MCF 10A (cell line): ENCODE measurements around the gene RAB33B. TPM values are rescaled to one million over a fixed set of nuclear protein-coding genes. Genes with fewer than 3 reads are reported as not detected.

Experiments used
- BruUV-seq: library from RNA; stranded (reverse); fragments of 400-500 nt; replicated peaks from 2 replicates; lab custom pipeline; 2021; lab: Mats Ljungman, UMichigan
- CTCF ChIA-PET: fragments of 300-600 bp; sonication (Branson Sonifier 250); formaldehyde crosslinking; extraction: SDS; loops from one replicate; lab custom pipeline; 2021; ENCODE audit warnings: antibody characterized with exemption, inconsistent platforms; lab: Yijun Ruan, JAX
- POLR2A ChIA-PET: fragments of 300-600, 350-650 bp; sonication (Branson Sonifier 250); formaldehyde crosslinking; extraction: SDS; loops from one replicate; lab custom pipeline; 2020; ENCODE audit warnings: antibody characterized with exemption, inconsistent platforms; lab: Yijun Ruan, JAX
- DNase-seq: peaks from one replicate; pipeline ENCODE4 v3.0.0-alpha.2; 2018; ENCODE audit not compliant: unreplicated experiment
- H3K27ac Mint-ChIP-seq: one replicate; pipeline ENCODE4 v1.8.0; 2022; ENCODE audit warnings: mild to moderate bottlenecking, low read depth, mixed read lengths; ENCODE audit not compliant: unreplicated experiment
- H3K27me3 Mint-ChIP-seq: one replicate; pipeline ENCODE4 v1.8.0; 2022; ENCODE audit warnings: mixed read lengths; ENCODE audit not compliant: insufficient read depth, unreplicated experiment
- H3K36me3 Mint-ChIP-seq: one replicate; pipeline ENCODE4 v1.8.0; 2022; ENCODE audit warnings: mild to moderate bottlenecking, moderate library complexity, mixed read lengths; ENCODE audit not compliant: insufficient read depth, unreplicated experiment
- H3K4me1 Mint-ChIP-seq: one replicate; pipeline ENCODE4 v1.8.0; 2022; ENCODE audit warnings: mixed read lengths; ENCODE audit not compliant: insufficient read depth, unreplicated experiment
- H3K4me3 Mint-ChIP-seq: one replicate; pipeline ENCODE4 v1.8.0; 2022; ENCODE audit warnings: mild to moderate bottlenecking, moderate library complexity, mixed read lengths; ENCODE audit not compliant: unreplicated experiment
- H3K9me3 Mint-ChIP-seq: one replicate; pipeline ENCODE4 v1.8.0; 2022; ENCODE audit warnings: mixed read lengths; ENCODE audit not compliant: unreplicated experiment
- CTCF ChIP-seq: fragments of 200-600 bp; IDR thresholded peaks from one replicate; pipeline ENCODE4 v1.8.0; 2022; ENCODE audit warnings: antibody characterized with exemption, mild to moderate bottlenecking; ENCODE audit not compliant: unreplicated experiment
- intact Hi-C: fragments of 100-400 bp; cut with micrococcal nuclease; formaldehyde crosslinking; loops from 2 replicates; pipeline ENCODE4 v1.14.1; 2022
- total RNA-seq: library from RNA; stranded (reverse); gene quantifications from 2 replicates; pipeline ENCODE4 v1.2.3, GENCODE V29; 2022

Gene RAB33B
- total RNA-seq, 1 experiment from 2014 or later = 6.3 TPM

GRCh38 chr4:139419388-139419914 is 34.5 kb upstream of the RAB33B start:
- BruUV-seq = no TSS peak

GRCh38 chr4:139420652-139421051 is 33.3 kb upstream of the RAB33B start:
- H3K27me3 Mint-ChIP-seq = no peaks in the 10 kb centered on the region
- H3K4me1 Mint-ChIP-seq = peaks cover 19% of the 10 kb centered on the region
- intact Hi-C loops = no loop called here
- peak overlapping the region; percentile 90 for H3K27ac Mint-ChIP-seq
- H3K4me3 Mint-ChIP-seq = no peak overlapping the region
- no peak for DNase-seq
- BruUV-seq = no TSS peak
- CTCF ChIA-PET = interaction anchor here (0.5 to 1.1 kb wide), 3 partner anchors 77 to 235 kb away, joined by 3 to 4 read pairs (median 3); no protein-coding TSS in a partner anchor
- POLR2A ChIA-PET = interaction anchor here (5.7 kb wide), 1 partner anchor 33 kb away, joined by 70 read pairs; the partner anchor contains the start of gene RAB33B
- peaks cover 26% of the 10 kb centered on the region for H3K36me3 Mint-ChIP-seq
- no peak for TF ChIP-seq CTCF
- H3K9me3 Mint-ChIP-seq = peaks cover 12% of the 10 kb centered on the region

More at GRCh38 chr4:139419388-139419914, 34.5 kb upstream of the RAB33B start:
- ChIA-PET POLR2A (interaction anchor here (0.8 to 5.7 kb wide), 4 partner anchors 12 to 137 kb away, joined by 3 to 70 read pairs (median 4); partner anchors contain the start of genes NAA15 and RAB33B), CTCF (interaction anchor here (0.6 to 1.6 kb wide), 7 partner anchors 19 to 1398 kb away, joined by 3 to 7 read pairs (median 3); partner anchors contain the start of gene NDUFC1)
- Mint-ChIP-seq H3K9me3 (peaks cover 12% of the 10 kb centered on the region), H3K36me3 (peaks cover 26% of the 10 kb centered on the region), H3K27me3 (no peaks in the 10 kb centered on the region), H3K4me3 (peak overlapping the region; percentile 52), H3K4me1 (peaks cover 19% of the 10 kb centered on the region), H3K27ac (peak overlapping the region; percentile 90)
- intact Hi-C loops = loop anchor here (5.0 to 10.0 kb wide), 2 partner anchors 78 to 225 kb away; no protein-coding TSS in a partner anchor
- TF ChIP-seq CTCF = no peak
- DNase-seq = peak; percentile 90

- no peak for TF ChIP-seq CTCF
- ChIA-PET CTCF (interaction anchor here (0.7 to 0.8 kb wide), 2 partner anchors 19 to 411 kb away, joined by 3 to 4 read pairs; no protein-coding TSS in a partner anchor), POLR2A (no interaction called here)
- peaks cover 20% of the 10 kb centered on the region for H3K36me3 Mint-ChIP-seq
- no peak overlapping the region for H3K27ac Mint-ChIP-seq
- no peaks in the 10 kb centered on the region for H3K4me1 Mint-ChIP-seq
- H3K4me3 Mint-ChIP-seq = no peak overlapping the region
- BruUV-seq = no TSS peak
- peaks cover 7% of the 10 kb centered on the region for H3K9me3 Mint-ChIP-seq
- intact Hi-C loops = no loop called here
- no peak for DNase-seq
- no peaks in the 10 kb centered on the region for H3K27me3 Mint-ChIP-seq
Observed at GRCh38 chr4:139436122-139436521, 17.8 kb upstream of the RAB33B start.

DNA sequence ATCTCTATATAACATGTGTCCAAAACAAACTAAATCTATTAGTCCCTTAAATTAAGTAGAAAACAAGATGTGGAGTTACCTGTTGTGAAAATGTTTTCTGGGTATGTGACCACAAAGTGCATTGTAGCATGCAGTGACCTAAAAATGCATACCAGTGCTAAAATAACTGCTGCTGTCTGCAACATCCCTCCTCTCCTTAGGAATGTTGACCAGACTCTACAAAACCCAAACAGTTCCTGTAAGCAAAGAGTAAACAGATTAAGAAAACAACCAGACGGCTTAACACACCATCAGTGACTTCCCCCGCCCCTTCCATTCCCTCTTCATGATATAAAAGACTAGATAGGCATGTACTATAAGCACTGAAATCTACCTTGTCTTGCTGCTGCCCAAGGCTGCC is 15.8 kb upstream of the RAB33B start:
- Mint-ChIP-seq H3K27ac (no peak overlapping the region), H3K36me3 (peaks cover 20% of the 10 kb centered on the region), H3K9me3 (peaks cover 7% of the 10 kb centered on the region), H3K4me1 (no peaks in the 10 kb centered on the region), H3K4me3 (no peak overlapping the region), H3K27me3 (no peaks in the 10 kb centered on the region)
- DNase-seq = no peak
- BruUV-seq = no TSS peak
- POLR2A ChIA-PET = interaction anchor here (0.8 to 1.7 kb wide), 4 partner anchors 12 to 479 kb away, joined by 3 to 5 read pairs (median 4); no protein-coding TSS in a partner anchor
- CTCF ChIA-PET = interaction anchor here (0.7 kb wide), 1 partner anchor 31 kb away, joined by 3 read pairs; no protein-coding TSS in a partner anchor
- intact Hi-C loops = no loop called here
- no peak for TF ChIP-seq CTCF
